HEK293 (cell line): Measurements from ENCODE around the gene HRH2.
A peak's percentile ranks its signal among the peaks of the same experiment; 100 is the strongest.

ENCODE experiments used
- CTCF ChIA-PET: fragments of 350-600 bp; formaldehyde crosslinking; extraction: SDS; loops from one replicate; lab custom pipeline; 2021; ENCODE audit warnings: antibody characterized with exemption; lab: Yijun Ruan, JAX
- POLR2A ChIA-PET: fragments of 300-600 bp; formaldehyde crosslinking; extraction: SDS; loops from one replicate; lab custom pipeline; 2020; ENCODE audit warnings: antibody characterized with exemption, inconsistent platforms; lab: Yijun Ruan, JAX
- H3K27ac ChIP-seq: fragments of 200-500 bp; sonication (Bioruptor generic); 2 replicates; pipeline ENCODE4 v1.5.1; 2014; ENCODE audit warnings: low read depth, low read length, control low read depth, inconsistent platforms; ENCODE audit errors: extremely low read depth
- H3K36me3 ChIP-seq, 2 experiments: fragments of 200-500 bp in 1 of 2; sonication (Bioruptor generic) in 1 of 2; 1 replicate in 1 of 2; 2 replicates in 1 of 2; pipeline ENCODE4 v1.5.1; 2014 to 2017; ENCODE audit warnings: inconsistent platforms in 2 of 2, low read length in 2 of 2; ENCODE audit not compliant: control insufficient read depth in 2 of 2, insufficient read depth in 1 of 2
- H3K4me1 ChIP-seq: fragments of 200-500 bp; sonication (Bioruptor generic); 2 replicates; pipeline ENCODE4 v1.5.1; 2014; ENCODE audit warnings: mild to moderate bottlenecking, low read length, inconsistent platforms; ENCODE audit not compliant: control insufficient read depth, insufficient read depth
- H3K4me3 ChIP-seq: 2 replicates; pipeline ENCODE4 v1.5.1; 2011; ENCODE audit warnings: low read depth, mild to moderate bottlenecking, control low read depth, low read length, moderate library complexity
- H3K9me3 ChIP-seq: fragments of 200-500 bp; sonication (Bioruptor generic); 2 replicates; pipeline ENCODE4 v1.5.1; 2014; ENCODE audit warnings: low read depth, low read length, inconsistent platforms; ENCODE audit not compliant: control insufficient read depth, insufficient read depth
- EGR2 ChIP-seq: fragments of 450-650 bp; formaldehyde crosslinking; IDR thresholded peaks from 2 replicates; pipeline ENCODE4 v1.5.1; 2016; ENCODE audit warnings: low read depth, missing biosample characterization, missing genetic modification characterization
- HOXC10 ChIP-seq: sonication (generic); formaldehyde crosslinking; IDR thresholded peaks from 2 replicates; pipeline ENCODE4 v1.8.1; 2023; ENCODE audit warnings: mild to moderate bottlenecking, missing genetic modification reagents
- KLF1 ChIP-seq: fragments of 450-650 bp; formaldehyde crosslinking; IDR thresholded peaks from 2 replicates; pipeline ENCODE4 v1.5.1; 2016; ENCODE audit warnings: missing biosample characterization, missing genetic modification characterization
- WT1 ChIP-seq: fragments of 450-650 bp; formaldehyde crosslinking; IDR thresholded peaks from 2 replicates; pipeline ENCODE4 v1.5.1; 2016; ENCODE audit warnings: missing biosample characterization, missing genetic modification characterization
- ZBTB17 ChIP-seq: fragments of 450-650 bp; formaldehyde crosslinking; IDR thresholded peaks from 2 replicates; pipeline ENCODE4 v1.5.1; 2016; ENCODE audit warnings: missing biosample characterization, missing genetic modification characterization
- ZFHX2 ChIP-seq: fragments of 450-650 bp; formaldehyde crosslinking; conservative IDR thresholded peaks from 2 replicates; pipeline ENCODE4 v1.5.1; 2016; ENCODE audit warnings: missing biosample characterization, missing genetic modification characterization
- ZNF10 ChIP-seq: fragments of 450-650 bp; formaldehyde crosslinking; IDR thresholded peaks from 2 replicates; pipeline ENCODE4 v1.5.1; 2017; ENCODE audit warnings: missing biosample characterization, missing genetic modification characterization
- ZNF132 ChIP-seq: fragments of 450-650 bp; formaldehyde crosslinking; IDR thresholded peaks from 2 replicates; pipeline ENCODE4 v1.5.1; 2017; ENCODE audit warnings: missing biosample characterization, missing genetic modification characterization, borderline replicate concordance
- ZNF138 ChIP-seq: fragments of 450-650 bp; formaldehyde crosslinking; IDR thresholded peaks from 2 replicates; pipeline ENCODE4 v1.5.1; 2016; ENCODE audit warnings: missing biosample characterization, missing genetic modification characterization, borderline replicate concordance
- ZNF140 ChIP-seq: fragments of 450-650 bp; formaldehyde crosslinking; IDR thresholded peaks from 2 replicates; pipeline ENCODE4 v1.5.1; 2016; ENCODE audit warnings: missing biosample characterization, missing genetic modification characterization
- ZNF157 ChIP-seq: fragments of 450-650 bp; formaldehyde crosslinking; IDR thresholded peaks from 2 replicates; pipeline ENCODE4 v1.5.1; 2016; ENCODE audit warnings: missing biosample characterization, missing genetic modification characterization
- ZNF16 ChIP-seq: fragments of 450-650 bp; formaldehyde crosslinking; IDR thresholded peaks from 2 replicates; pipeline ENCODE4 v1.5.1; 2016; ENCODE audit warnings: low read depth, missing biosample characterization, missing genetic modification characterization
- ZNF354C ChIP-seq: fragments of 450-650 bp; formaldehyde crosslinking; IDR thresholded peaks from 2 replicates; pipeline ENCODE4 v1.5.1; 2016; ENCODE audit warnings: missing biosample characterization, missing genetic modification characterization, low read depth, borderline replicate concordance
- ZNF394 ChIP-seq: fragments of 450-650 bp; formaldehyde crosslinking; IDR thresholded peaks from 2 replicates; pipeline ENCODE4 v1.5.1; 2016; ENCODE audit warnings: missing biosample characterization, missing genetic modification characterization, mild to moderate bottlenecking, moderate library complexity, borderline replicate concordance
- ZNF426 ChIP-seq: fragments of 450-650 bp; formaldehyde crosslinking; IDR thresholded peaks from 2 replicates; pipeline ENCODE4 v1.5.1; 2017; ENCODE audit warnings: missing biosample characterization, missing genetic modification characterization, mild to moderate bottlenecking, inconsistent platforms, moderate library complexity
- ZNF544 ChIP-seq: fragments of 450-650 bp; formaldehyde crosslinking; IDR thresholded peaks from 2 replicates; pipeline ENCODE4 v1.5.0; 2017; ENCODE audit warnings: missing biosample characterization, missing genetic modification characterization
- ZNF624 ChIP-seq: fragments of 450-650 bp; formaldehyde crosslinking; IDR thresholded peaks from 2 replicates; pipeline ENCODE4 v1.5.1; 2017; ENCODE audit warnings: missing biosample characterization, missing genetic modification characterization
- ZNF660 ChIP-seq: fragments of 450-650 bp; IDR thresholded peaks from 2 replicates; pipeline ENCODE4 v1.5.1; 2018; ENCODE audit warnings: missing biosample characterization, mild to moderate bottlenecking, missing genetic modification characterization
- ZNF777 ChIP-seq: fragments of 450-650 bp; formaldehyde crosslinking; IDR thresholded peaks from 2 replicates; pipeline ENCODE4 v1.5.1; 2017; ENCODE audit warnings: missing biosample characterization, missing genetic modification characterization, borderline replicate concordance
- TF ChIP-seq, protein P1 (sequence below): fragments of 450-650 bp; formaldehyde crosslinking; IDR thresholded peaks from 2 replicates; pipeline ENCODE4 v1.5.1; 2017; ENCODE audit warnings: missing biosample characterization, missing genetic modification characterization
- TF ChIP-seq, protein P2 (sequence below): fragments of 450-650 bp; formaldehyde crosslinking; IDR thresholded peaks from 2 replicates; pipeline ENCODE4 v1.5.1; 2016; ENCODE audit warnings: missing biosample characterization, missing genetic modification characterization
- TF ChIP-seq, protein P3 (sequence below): fragments of 450-650 bp; formaldehyde crosslinking; IDR thresholded peaks from 2 replicates; pipeline ENCODE4 v1.5.1; 2016; ENCODE audit warnings: missing biosample characterization, missing genetic modification characterization
- TF ChIP-seq, protein P4 (sequence below): fragments of 450-650 bp; formaldehyde crosslinking; IDR thresholded peaks from 2 replicates; pipeline ENCODE4 v1.5.1; 2017; ENCODE audit warnings: missing biosample characterization, missing genetic modification characterization

Gene HRH2

DNA sequence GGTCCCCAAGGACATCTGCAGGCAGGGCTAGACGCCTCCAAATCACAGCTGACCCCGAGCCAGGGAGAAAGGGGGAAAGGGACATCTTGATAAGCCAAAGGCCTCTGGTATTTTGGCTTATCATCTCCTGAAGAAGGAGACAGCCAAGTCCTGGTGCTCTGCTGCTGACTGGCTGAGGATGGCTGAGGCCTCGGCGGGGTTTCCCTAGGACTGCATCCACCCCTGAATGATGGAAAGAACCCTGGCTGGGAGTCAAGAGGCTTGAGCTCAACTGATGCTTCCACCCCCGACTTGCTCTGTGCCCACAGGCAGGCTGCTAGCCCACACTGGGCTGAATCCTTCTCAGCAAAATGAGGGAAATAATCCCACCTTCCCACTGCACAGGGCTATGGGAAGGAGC, 30.9 kb upstream of the HRH2 start:
- Histone ChIP-seq H3K36me3 (no peaks in the 10 kb centered on the region), H3K4me1 (no peaks in the 10 kb centered on the region), H3K9me3 (no peaks in the 10 kb centered on the region), H3K4me3 (no peak overlapping the region), H3K27ac (no peak overlapping the region)
- CTCF ChIA-PET: no interaction called here
- POLR2A ChIA-PET: no interaction called here
- TF ChIP-seq ZNF624 (tag by site-specific recombination) (no peak), EGR2 (tag by site-specific recombination) (peak; percentile 54)

DNA sequence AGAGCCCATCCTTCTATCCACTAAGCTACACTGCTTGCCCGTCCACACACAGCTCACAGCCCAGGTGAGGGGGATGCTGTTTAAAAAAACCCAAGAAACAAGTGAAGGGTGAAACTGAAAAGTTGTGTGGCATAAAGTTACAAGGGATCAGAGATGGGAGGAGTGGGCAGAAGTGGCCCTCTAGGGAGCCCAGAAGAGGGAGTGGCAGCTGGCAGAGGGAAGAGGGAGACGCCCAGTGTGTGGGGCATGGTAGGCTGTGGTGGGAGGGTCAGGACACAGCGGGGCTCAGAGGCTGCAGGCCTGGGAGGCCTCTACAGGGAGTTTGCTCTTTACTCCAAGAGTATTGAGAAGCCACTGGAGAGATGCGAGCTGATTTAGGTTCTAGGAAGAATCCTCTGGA, 30.1 kb upstream of the HRH2 start:
- no peaks in the 10 kb centered on the region for H3K36me3 ChIP-seq
- H3K27ac ChIP-seq: no peak overlapping the region
- ChIA-PET CTCF (no interaction called here), POLR2A (no interaction called here)
- no peak overlapping the region for H3K4me3 ChIP-seq
- H3K4me1 ChIP-seq: no peaks in the 10 kb centered on the region
- H3K9me3 ChIP-seq: no peaks in the 10 kb centered on the region
- no peak for TF ChIP-seq ZNF777 (tag by site-specific recombination)
- peak; percentile 44 for TF ChIP-seq ZFHX2 (tag by site-specific recombination)
- TF ChIP-seq ZNF157 (tag by site-specific recombination): no peak
- 0 out of 2 replicates have a peak, but pooled peaks have one; percentile 61 for TF ChIP-seq KLF1
- peak; percentile 51 for TF ChIP-seq EGR2 (tag by site-specific recombination)
- TF ChIP-seq, protein P1, sequence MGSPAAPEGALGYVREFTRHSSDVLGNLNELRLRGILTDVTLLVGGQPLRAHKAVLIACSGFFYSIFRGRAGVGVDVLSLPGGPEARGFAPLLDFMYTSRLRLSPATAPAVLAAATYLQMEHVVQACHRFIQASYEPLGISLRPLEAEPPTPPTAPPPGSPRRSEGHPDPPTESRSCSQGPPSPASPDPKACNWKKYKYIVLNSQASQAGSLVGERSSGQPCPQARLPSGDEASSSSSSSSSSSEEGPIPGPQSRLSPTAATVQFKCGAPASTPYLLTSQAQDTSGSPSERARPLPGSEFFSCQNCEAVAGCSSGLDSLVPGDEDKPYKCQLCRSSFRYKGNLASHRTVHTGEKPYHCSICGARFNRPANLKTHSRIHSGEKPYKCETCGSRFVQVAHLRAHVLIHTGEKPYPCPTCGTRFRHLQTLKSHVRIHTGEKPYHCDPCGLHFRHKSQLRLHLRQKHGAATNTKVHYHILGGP: no peak

DNA sequence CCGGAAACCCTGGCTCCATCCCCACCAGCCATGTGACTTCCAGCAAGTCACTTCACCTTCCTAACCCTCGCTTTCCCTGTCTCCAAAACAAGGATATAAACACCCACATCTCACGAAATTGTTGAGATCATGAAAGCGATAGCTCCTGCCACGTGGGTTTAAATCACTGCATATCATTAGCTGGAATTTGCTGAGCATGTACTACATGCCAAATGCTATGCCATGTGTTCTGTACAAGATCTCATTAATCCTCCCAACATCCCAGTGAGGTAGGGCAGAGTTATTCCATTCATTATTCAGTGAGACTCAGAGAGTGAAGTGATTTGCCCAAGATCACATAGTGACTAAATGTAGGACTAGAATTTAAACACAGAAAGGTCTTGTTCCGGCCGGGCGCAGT, 29.2 kb upstream of the HRH2 start:
- H3K36me3 ChIP-seq: no peaks in the 10 kb centered on the region
- H3K9me3 ChIP-seq: no peaks in the 10 kb centered on the region
- no peak overlapping the region for H3K4me3 ChIP-seq
- H3K4me1 ChIP-seq: no peaks in the 10 kb centered on the region
- ChIA-PET POLR2A (no interaction called here), CTCF (no interaction called here)
- no peak for TF ChIP-seq ZNF394 (tag by site-specific recombination)
- TF ChIP-seq ZNF660: no peak
- TF ChIP-seq ZNF16: no peak
- TF ChIP-seq ZBTB17 (tag by site-specific recombination): no peak
- no peak overlapping the region for H3K27ac ChIP-seq

DNA sequence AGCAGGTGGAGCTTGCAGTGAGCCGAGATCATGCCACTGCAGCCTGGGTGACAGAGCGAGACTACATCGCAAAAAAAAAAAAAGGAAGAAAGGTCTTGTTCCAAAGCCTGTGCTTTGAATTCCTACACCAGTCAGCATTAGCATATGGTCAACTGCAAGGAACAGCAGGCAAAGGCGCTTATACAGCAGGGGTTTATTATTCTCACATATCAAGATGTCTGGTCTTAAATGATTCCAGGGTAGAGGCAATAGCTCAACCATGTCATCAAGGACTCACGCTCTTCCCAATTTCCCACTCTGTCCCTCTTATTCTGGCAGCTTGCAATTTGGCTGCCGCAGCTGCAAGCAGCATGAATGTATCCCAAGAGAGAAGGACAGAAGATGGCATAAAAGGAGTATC, 28.6 kb upstream of the HRH2 start:
- no peaks in the 10 kb centered on the region for H3K4me1 ChIP-seq
- no peak overlapping the region for H3K27ac ChIP-seq
- H3K36me3 ChIP-seq: no peaks in the 10 kb centered on the region
- no peak overlapping the region for H3K4me3 ChIP-seq
- ChIA-PET CTCF (no interaction called here), POLR2A (no interaction called here)
- H3K9me3 ChIP-seq: no peaks in the 10 kb centered on the region
- TF ChIP-seq ZNF10 (tag by site-specific recombination): no peak
- TF ChIP-seq HOXC10 (CRISPR knock-in tag): no peak
- no peak for TF ChIP-seq WT1
- TF ChIP-seq, protein P2, sequence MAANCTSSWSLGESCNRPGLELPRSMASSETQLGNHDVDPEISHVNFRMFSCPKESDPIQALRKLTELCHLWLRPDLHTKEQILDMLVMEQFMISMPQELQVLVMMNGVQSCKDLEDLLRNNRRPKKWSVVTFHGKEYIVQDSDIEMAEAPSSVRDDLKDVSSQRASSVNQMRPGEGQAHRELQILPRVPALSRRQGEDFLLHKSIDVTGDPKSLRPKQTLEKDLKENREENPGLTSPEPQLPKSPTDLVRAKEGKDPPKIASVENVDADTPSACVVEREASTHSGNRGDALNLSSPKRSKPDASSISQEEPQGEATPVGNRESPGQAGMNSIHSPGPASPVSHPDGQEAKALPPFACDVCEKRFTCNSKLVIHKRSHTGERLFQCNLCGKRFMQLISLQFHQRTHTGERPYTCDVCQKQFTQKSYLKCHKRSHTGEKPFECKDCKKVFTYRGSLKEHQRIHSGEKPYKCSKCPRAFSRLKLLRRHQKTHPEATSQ: no peak
- TF ChIP-seq ZNF544 (tag by site-specific recombination): no peak
- TF ChIP-seq, protein P3, sequence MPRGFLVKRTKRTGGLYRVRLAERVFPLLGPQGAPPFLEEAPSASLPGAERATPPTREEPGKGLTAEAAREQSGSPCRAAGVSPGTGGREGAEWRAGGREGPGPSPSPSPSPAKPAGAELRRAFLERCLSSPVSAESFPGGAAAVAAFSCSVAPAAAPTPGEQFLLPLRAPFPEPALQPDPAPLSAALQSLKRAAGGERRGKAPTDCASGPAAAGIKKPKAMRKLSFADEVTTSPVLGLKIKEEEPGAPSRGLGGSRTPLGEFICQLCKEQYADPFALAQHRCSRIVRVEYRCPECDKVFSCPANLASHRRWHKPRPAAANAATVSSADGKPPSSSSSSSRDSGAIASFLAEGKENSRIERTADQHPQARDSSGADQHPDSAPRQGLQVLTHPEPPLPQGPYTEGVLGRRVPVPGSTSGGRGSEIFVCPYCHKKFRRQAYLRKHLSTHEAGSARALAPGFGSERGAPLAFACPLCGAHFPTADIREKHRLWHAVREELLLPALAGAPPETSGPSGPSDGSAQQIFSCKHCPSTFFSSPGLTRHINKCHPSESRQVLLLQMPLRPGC (tag by site-specific recombination): no peak
- no peak for TF ChIP-seq ZNF354C (tag by site-specific recombination)
- no peak for TF ChIP-seq ZNF132
- no peak for TF ChIP-seq ZNF140 (tag by site-specific recombination)
- TF ChIP-seq, protein P4, sequence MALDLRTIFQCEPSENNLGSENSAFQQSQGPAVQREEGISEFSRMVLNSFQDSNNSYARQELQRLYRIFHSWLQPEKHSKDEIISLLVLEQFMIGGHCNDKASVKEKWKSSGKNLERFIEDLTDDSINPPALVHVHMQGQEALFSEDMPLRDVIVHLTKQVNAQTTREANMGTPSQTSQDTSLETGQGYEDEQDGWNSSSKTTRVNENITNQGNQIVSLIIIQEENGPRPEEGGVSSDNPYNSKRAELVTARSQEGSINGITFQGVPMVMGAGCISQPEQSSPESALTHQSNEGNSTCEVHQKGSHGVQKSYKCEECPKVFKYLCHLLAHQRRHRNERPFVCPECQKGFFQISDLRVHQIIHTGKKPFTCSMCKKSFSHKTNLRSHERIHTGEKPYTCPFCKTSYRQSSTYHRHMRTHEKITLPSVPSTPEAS (tag by site-specific recombination): no peak
- TF ChIP-seq ZNF138: no peak
- TF ChIP-seq ZNF426 (tag by site-specific recombination): no peak
